ENCODE measurements around the gene FBXO45. TPM values are rescaled to one million over a fixed set of nuclear protein-coding genes. Genes with fewer than 3 reads are reported as not detected.

FBXO45 gene
- total and polyA plus RNA-seq, 2 of the 13 experiments (the other 11 are each of a cell fraction or from before 2014, with no cell fraction given): 7.0 to 12.1 TPM

DNA sequence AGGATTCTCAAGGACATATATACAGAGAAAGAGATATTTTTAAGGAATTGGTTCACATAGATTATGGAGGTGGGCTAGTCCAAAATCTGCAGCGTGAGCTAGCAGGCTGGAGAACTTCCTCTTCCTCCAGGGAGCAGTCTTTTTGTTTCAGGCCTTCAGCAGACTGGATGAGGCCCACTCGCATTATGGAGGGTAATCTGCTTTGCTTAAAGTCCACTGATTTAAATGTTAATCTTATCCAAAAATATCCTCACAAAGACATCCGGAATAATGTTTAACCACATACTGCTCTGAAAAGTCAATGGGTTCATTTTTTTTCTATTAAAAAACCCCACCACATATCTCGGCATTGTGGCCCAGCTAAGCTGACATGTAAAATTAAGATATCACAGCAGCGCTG lies 48.8 kb downstream of the FBXO45 start:
- in situ Hi-C loops (cut with HindIII; ENCODE audit: extremely low pct_ligation_motif_present, low pct_unique_long_range_greater_than_20kb): no loop called here
- POLR2A ChIA-PET: no interaction called here
- TF ChIP-seq SP2 (CRISPR knock-in tag; IDR thresholded peaks at IDR 0.05) (no peak), SATB2 (CRISPR knock-in tag; IDR thresholded peaks at IDR 0.05) (no peak), ZBTB7B (CRISPR knock-in tag; IDR thresholded peaks at IDR 0.05) (no peak), EP300 (IDR thresholded peaks at IDR 0.05; ENCODE audit: low read depth in 2 of 2, low read length in 2 of 2) (no peak), EP300 (CRISPR knock-in tag; IDR thresholded peaks at IDR 0.05; ENCODE audit: borderline replicate concordance) (no peak), ZNF724P (CRISPR knock-in tag; IDR thresholded peaks at IDR 0.05; ENCODE audit: borderline replicate concordance) (no peak), ZNF7 (CRISPR knock-in tag; IDR thresholded peaks at IDR 0.05) (no peak), PLSCR1 (CRISPR knock-in tag; IDR thresholded peaks at IDR 0.05; ENCODE audit: borderline replicate concordance) (no peak), ZNF629 (CRISPR knock-in tag; conservative IDR thresholded peaks at IDR 0.05) (no peak), LCORL (IDR thresholded peaks at IDR 0.05) (no peak), LCORL (CRISPR knock-in tag; IDR thresholded peaks at IDR 0.05) (no peak), ZNF24 (IDR thresholded peaks at IDR 0.05) (no peak), HIVEP1 (CRISPR knock-in tag; IDR thresholded peaks at IDR 0.05) (no peak), NAIF1 (CRISPR knock-in tag; IDR thresholded peaks at IDR 0.05; ENCODE audit: borderline replicate concordance) (no peak), MIXL1 (CRISPR knock-in tag; IDR thresholded peaks at IDR 0.05) (no peak), KAT7 (CRISPR knock-in tag; IDR thresholded peaks at IDR 0.05; ENCODE audit: borderline replicate concordance) (no peak)
- TF ChIP-seq, protein P1, sequence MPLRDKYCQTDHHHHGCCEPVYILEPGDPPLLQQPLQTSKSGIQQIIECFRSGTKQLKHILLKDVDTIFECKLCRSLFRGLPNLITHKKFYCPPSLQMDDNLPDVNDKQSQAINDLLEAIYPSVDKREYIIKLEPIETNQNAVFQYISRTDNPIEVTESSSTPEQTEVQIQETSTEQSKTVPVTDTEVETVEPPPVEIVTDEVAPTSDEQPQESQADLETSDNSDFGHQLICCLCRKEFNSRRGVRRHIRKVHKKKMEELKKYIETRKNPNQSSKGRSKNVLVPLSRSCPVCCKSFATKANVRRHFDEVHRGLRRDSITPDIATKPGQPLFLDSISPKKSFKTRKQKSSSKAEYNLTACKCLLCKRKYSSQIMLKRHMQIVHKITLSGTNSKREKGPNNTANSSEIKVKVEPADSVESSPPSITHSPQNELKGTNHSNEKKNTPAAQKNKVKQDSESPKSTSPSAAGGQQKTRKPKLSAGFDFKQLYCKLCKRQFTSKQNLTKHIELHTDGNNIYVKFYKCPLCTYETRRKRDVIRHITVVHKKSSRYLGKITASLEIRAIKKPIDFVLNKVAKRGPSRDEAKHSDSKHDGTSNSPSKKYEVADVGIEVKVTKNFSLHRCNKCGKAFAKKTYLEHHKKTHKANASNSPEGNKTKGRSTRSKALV (CRISPR knock-in tag; IDR thresholded peaks at IDR 0.05): no peak
- TF ChIP-seq, protein P2, sequence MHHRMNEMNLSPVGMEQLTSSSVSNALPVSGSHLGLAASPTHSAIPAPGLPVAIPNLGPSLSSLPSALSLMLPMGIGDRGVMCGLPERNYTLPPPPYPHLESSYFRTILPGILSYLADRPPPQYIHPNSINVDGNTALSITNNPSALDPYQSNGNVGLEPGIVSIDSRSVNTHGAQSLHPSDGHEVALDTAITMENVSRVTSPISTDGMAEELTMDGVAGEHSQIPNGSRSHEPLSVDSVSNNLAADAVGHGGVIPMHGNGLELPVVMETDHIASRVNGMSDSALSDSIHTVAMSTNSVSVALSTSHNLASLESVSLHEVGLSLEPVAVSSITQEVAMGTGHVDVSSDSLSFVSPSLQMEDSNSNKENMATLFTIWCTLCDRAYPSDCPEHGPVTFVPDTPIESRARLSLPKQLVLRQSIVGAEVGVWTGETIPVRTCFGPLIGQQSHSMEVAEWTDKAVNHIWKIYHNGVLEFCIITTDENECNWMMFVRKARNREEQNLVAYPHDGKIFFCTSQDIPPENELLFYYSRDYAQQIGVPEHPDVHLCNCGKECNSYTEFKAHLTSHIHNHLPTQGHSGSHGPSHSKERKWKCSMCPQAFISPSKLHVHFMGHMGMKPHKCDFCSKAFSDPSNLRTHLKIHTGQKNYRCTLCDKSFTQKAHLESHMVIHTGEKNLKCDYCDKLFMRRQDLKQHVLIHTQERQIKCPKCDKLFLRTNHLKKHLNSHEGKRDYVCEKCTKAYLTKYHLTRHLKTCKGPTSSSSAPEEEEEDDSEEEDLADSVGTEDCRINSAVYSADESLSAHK (CRISPR knock-in tag; IDR thresholded peaks at IDR 0.05; ENCODE audit: borderline replicate concordance): no peak
- TF ChIP-seq, protein P3, sequence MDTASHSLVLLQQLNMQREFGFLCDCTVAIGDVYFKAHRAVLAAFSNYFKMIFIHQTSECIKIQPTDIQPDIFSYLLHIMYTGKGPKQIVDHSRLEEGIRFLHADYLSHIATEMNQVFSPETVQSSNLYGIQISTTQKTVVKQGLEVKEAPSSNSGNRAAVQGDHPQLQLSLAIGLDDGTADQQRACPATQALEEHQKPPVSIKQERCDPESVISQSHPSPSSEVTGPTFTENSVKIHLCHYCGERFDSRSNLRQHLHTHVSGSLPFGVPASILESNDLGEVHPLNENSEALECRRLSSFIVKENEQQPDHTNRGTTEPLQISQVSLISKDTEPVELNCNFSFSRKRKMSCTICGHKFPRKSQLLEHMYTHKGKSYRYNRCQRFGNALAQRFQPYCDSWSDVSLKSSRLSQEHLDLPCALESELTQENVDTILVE (CRISPR knock-in tag; IDR thresholded peaks at IDR 0.05): no peak

More for the DNA sequence above, 48.8 kb downstream of the FBXO45 start:
- intact Hi-C loops (cut with micrococcal nuclease; ENCODE audit: unreplicated experiment): no loop called here
- Histone ChIP-seq H3K27me3 (ENCODE audit: control insufficient read depth in 1 of 2, insufficient read depth in 2 of 2, low read length in 2 of 2) (peaks cover 0 to 5% of the 10 kb centered on the region in 2 experiments; a peak in 2 of 5 replicates), H3K9me3 (ENCODE audit: low read length) (no peaks in the 10 kb centered on the region), H3K4me1 (ENCODE audit: insufficient read depth, low read length) (peaks cover 27% of the 10 kb centered on the region), H3K4me2 (ENCODE audit: low read depth, low read length) (peak overlapping the region; percentile 4; the same call in 1 of the 2 replicates), H3K9ac (ENCODE audit: insufficient read depth, low read depth, low read length) (no peak overlapping the region), H3K36me3 (replicated peaks in 1 of 2; ENCODE audit: control insufficient read depth in 1 of 2, insufficient read depth in 2 of 2, low read length in 2 of 2) (no peaks in the 10 kb centered on the region), H3K79me2 (ENCODE audit: insufficient read depth, low read length) (no peaks in the 10 kb centered on the region), H2AFZ (ENCODE audit: low read length) (no peak overlapping the region), H3K4me3 (replicated peaks in 1 of 3; ENCODE audit: insufficient read depth in 1 of 3, low read depth in 2 of 3, low read length in 3 of 3) (no peak overlapping the region), H3K27ac (ENCODE audit: extremely low read length, insufficient read depth, low read length) (no peak overlapping the region), H4K20me1 (ENCODE audit: insufficient read depth, low read length) (no peaks in the 10 kb centered on the region)
- no peak for ATAC-seq
- DNase-seq (ENCODE audit: low spot score): no peak
- FAIRE-seq: no peak
- WGBS (ENCODE audit: low lambda C conversion rate): 29% methylated on average over 5 of the region's 5 CpGs
- CTCF ChIA-PET (ENCODE audit: low intra/inter-chr PET ratio, low total read pairs): no interaction called here
- BruUV-seq (replicated peaks): no TSS peak
